Measurements from ENCODE around the gene ITGB5.

- TF ChIP-seq CTCF (IDR thresholded peaks at IDR 0.05) (no peak), POLR2A (IDR thresholded peaks at IDR 0.05) (no peak)
Measured at GRCh38 chr3:124907957-124908356, 20.8 kb upstream of the ITGB5 start.
